ENCODE results near the gene DHX9. TPM values are rescaled to one million over a fixed set of nuclear protein-coding genes. Genes with fewer than 3 reads are reported as not detected.
"Not testable (repeated sequence)": the region's sequence is repeated elsewhere in the genome, so short reads cannot be mapped to it uniquely, and the experiment has no call there.

DHX9 gene
- total RNA-seq, 1 donor from 2014 or later: 111 TPM

- DNase-seq (ENCODE audit: low spot score): no peak
These were observed 49.8 kb downstream of the DHX9 start for GRCh38 chr1:182888736-182889531.

DNA sequence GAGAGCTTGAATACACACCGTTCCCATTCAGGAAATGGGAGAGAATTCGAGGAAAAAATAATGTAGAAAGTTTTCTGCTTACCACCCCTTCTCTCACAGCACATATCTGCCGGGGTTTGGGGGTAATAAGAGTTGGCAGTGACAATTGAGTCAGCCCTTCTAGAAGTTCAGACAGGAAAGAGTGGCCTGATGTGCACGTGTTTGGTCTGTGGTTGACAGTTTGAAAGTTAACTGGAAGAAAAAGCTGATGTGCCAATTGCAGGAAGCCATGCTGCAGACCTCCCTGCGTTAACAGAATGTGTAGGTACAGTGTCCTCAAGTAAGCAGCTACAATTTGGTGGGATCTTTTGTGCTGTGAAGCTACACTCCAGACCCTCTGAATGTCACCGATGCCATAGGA is 50.9 kb downstream of the DHX9 start:
- no peak for DNase-seq (ENCODE audit: low spot score)

DNA sequence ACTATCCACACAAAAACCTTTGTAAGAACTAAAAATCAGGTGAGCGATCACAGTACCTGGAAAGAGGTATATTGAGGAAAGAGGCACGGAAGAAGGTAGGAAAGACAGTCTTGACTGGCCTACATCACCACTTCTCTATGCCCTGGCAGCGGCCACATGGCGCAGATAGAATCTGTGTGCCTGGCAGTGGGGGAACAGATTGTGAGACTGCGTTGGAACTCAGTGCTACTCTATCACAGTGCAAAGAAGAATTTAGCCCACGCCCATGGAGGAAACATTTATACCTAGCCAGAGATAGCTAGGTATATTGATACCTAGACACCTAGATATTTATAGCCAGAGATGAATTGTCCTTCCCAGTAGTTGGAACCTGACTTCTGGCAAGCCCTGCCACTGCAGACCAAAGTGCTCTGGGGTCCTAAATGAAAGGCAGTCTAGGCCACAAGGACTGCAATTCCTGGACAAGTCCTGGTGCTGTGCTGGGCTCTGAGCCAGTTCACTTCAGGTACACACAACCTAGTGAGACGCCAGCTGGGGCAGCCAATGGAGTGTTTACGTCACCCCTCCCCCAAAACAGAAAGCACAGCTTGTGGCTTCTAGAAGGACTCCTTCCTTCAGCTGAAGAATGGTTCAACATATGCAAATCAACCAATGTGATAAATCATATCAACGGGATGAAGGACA is 51.9 kb downstream of the DHX9 start:
- no peak for DNase-seq (ENCODE audit: low spot score)

GRCh38 chr1:182897696-182898095 is 58.5 kb downstream of the DHX9 start:
- no peak for DNase-seq (ENCODE audit: low spot score)

DNA sequence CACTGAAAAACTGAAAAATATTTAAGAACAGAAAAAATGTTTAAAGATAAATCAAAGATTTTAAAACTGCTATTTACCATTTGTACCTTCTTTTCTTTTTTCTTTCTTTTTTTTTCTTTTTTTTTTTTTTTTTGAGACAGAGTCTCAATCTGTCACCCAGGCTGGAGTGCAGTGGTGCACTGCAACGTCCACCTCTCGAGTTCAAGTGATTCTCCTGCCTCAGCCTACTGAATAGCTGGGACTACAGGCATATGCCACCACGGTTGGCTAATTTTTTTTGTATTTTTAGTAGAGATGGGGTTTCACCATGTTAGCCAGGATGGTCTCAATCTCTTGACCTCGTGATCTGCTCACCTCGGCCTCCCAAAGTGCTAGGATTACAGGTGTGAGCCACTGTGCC is 62.8 kb downstream of the DHX9 start:
- DNase-seq (ENCODE audit: low spot score): not testable (repeated sequence)

GRCh38 chr1:182905321-182905720 is 66.2 kb downstream of the DHX9 start:
- no peak for DNase-seq (ENCODE audit: low spot score)

DNA sequence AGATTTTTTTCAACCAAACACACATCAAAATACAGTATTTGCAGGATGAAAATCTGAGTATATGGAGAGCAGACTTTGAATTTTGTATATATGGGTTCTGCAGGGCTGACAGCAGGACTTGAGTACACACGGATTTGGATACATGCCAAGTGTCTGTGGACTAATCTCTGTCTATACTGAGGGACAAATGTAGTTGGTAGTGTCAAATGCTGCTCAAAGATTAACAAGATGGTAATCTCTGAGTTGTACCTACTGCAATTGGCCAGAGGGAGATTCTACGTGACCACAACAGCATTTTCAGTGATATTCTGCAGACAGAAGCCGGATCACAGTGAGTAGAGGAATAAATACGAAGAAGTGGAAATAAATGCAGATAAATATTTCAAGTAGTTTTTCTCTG is 70.4 kb downstream of the DHX9 start:
- DNase-seq (ENCODE audit: low spot score): no peak

DNA sequence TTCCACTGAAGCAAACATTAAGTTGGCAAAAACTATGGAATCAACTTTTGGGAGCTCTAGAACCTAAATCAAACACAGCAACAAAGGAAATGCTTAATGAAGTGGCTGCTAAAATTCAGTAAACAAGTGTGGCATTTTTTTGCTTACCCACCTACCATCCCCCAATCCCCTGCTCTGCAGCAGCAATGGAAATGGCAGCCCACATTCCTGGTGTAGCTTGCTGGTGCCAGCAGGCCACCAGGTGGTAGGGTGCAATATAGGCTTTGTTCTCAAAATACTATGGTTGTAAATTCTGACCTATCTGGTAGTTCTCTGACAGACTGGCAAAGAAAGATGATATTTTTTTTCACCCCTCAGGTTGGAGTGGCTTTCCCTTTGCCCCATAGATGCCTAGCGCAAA is 71.0 kb downstream of the DHX9 start:
- DNase-seq (ENCODE audit: low spot score): no peak

DNA sequence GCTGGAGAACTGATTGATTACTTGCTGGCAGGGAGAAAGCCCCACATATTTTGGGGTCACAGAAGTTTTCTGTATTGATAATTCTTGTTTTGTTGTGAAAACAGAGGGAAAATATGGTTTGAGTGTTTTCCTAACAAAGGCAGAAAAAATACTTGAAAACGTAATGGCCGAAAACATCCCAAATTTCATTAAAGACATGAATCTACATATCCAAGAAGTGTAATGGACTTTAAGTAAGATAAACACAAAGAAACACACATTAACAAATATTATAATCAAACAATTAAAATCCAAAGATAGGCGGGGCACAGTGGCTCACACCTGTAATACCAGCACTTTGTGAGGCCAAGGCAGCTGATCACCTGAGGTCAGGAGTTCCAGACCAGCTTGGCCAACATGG is 74.3 kb downstream of the DHX9 start:
- no peak for DNase-seq (ENCODE audit: low spot score)

GRCh38 chr1:182917378-182917777 is 78.2 kb downstream of the DHX9 start:
- DNase-seq (ENCODE audit: low spot score): no peak

DNA sequence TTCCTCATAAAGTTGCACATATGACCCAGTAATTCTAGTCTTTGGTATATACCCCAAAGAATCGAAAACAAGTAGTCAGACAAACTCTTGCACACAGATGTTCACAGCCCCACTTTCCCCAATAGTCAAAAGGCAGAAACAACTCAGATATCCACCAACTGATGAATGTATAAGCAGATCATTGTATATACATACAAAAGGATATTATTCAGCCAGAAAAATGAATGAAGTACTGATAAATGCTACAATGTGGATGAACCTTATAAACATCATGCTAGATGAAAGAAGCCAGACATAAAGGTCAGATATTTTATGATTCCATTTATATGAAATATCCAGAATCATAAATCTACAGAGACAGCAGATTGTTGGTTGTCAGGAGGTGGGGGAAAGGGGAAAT is 86.5 kb downstream of the DHX9 start:
- DNase-seq (ENCODE audit: low spot score): no peak

- no peak for DNase-seq (ENCODE audit: low spot score)
These were observed 88.7 kb downstream of the DHX9 start for GRCh38 chr1:182927693-182928433.

DNA sequence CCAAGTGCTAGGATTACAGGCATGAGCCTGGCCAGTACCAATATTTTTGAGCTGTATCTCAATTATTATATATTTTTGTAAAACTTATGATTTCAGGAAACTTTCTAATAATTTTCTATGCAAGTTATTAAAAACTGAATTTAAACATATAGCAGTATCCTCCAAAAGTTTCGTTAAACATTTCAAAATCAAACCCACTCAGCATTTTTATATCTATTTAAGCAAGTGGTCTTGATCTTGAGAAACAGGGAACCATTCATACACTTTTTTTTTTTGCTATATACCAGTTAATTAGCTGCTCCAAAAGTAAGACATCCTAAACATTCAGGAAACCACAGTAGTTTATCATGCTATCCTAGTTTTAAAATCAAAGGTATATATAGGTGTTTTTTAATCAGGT is 91.8 kb downstream of the DHX9 start:
- DNase-seq (ENCODE audit: low spot score): no peak

GRCh38 chr1:182935716-182936115 is 96.6 kb downstream of the DHX9 start:
- no peak for DNase-seq (ENCODE audit: low spot score)

Other genes with a start within 250 kb of the DHX9 start
- 25.0 TPM for gene RGS16, start 235.0 kb upstream of the DHX9 start, total RNA-seq
- gene RGS8, start 154.8 kb upstream of the DHX9 start, total RNA-seq: not detected
- 55.7 TPM for gene NPL, start 49.6 kb upstream of the DHX9 start, total RNA-seq
- not detected for gene SHCBP1L, start 113.8 kb downstream of the DHX9 start, total RNA-seq
- 370 TPM for gene LAMC1, start 184.1 kb downstream of the DHX9 start, total RNA-seq

Measured in mesenteric fat pad (tissue), 1 donor.